ENCODE results near the gene LRIG2. TPM values are rescaled to one million over a fixed set of nuclear protein-coding genes. Genes with fewer than 3 reads are reported as not detected.

LRIG2 gene
- total and polyA plus RNA-seq, 2 donors (not counting 3 experiments of a cell fraction or from before 2014, with no cell fraction given) = 8.4 to 20.1 TPM

GRCh38 chr1:113118266-113118665, 45.3 kb downstream of the LRIG2 start:
- peaks cover 23 to 42% of the 10 kb centered on the region in 2 experiments for H3K36me3 ChIP-seq (ENCODE audit: control insufficient read depth in 2 of 2, extremely low read depth in 1 of 2, insufficient read depth in 2 of 2, low read length in 2 of 2)
- no peak for TF ChIP-seq MYC (IDR thresholded peaks at IDR 0.05; ENCODE audit: low read depth, low read length)
- no peak for TF ChIP-seq POLR2AphosphoS5 (IDR thresholded peaks at IDR 0.05; ENCODE audit: insufficient read depth, low read depth, low read length)
- no peak for TF ChIP-seq EZH2 (IDR thresholded peaks at IDR 0.05; ENCODE audit: borderline replicate concordance, low read depth, low read length, severe bottlenecking)
- TF ChIP-seq, protein P1, sequence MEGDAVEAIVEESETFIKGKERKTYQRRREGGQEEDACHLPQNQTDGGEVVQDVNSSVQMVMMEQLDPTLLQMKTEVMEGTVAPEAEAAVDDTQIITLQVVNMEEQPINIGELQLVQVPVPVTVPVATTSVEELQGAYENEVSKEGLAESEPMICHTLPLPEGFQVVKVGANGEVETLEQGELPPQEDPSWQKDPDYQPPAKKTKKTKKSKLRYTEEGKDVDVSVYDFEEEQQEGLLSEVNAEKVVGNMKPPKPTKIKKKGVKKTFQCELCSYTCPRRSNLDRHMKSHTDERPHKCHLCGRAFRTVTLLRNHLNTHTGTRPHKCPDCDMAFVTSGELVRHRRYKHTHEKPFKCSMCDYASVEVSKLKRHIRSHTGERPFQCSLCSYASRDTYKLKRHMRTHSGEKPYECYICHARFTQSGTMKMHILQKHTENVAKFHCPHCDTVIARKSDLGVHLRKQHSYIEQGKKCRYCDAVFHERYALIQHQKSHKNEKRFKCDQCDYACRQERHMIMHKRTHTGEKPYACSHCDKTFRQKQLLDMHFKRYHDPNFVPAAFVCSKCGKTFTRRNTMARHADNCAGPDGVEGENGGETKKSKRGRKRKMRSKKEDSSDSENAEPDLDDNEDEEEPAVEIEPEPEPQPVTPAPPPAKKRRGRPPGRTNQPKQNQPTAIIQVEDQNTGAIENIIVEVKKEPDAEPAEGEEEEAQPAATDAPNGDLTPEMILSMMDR (IDR thresholded peaks at IDR 0.05; ENCODE audit: extremely low read depth in 1 of 2, insufficient read depth in 1 of 2, low read depth in 1 of 2, low read length in 2 of 2) = no peak
- no peak for TF ChIP-seq JUN (IDR thresholded peaks at IDR 0.05; ENCODE audit: borderline replicate concordance, insufficient read depth, insufficient read length, low read depth)
- no peak for TF ChIP-seq FOS (IDR thresholded peaks at IDR 0.05; ENCODE audit: borderline replicate concordance, insufficient read depth, low read length)
- no peak for TF ChIP-seq MAX (IDR thresholded peaks at IDR 0.05; ENCODE audit: insufficient read depth, insufficient read length)
- TF ChIP-seq POLR2A (IDR thresholded peaks at IDR 0.05; ENCODE audit: low read depth, low read length) = no peak
- TF ChIP-seq GATA2 (IDR thresholded peaks at IDR 0.05; ENCODE audit: insufficient read depth, insufficient read length, low read depth, low read length) = no peak
- no TSS peak for BruUV-seq (replicated peaks)

More at GRCh38 chr1:113118266-113118665, 45.3 kb downstream of the LRIG2 start:
- DNase-seq (ENCODE audit: low read depth, low spot score) = no peak
- H3K9me1 ChIP-seq (replicated peaks; ENCODE audit: control insufficient read depth, extremely low read depth, insufficient read depth, low read length) = no peaks in the 10 kb centered on the region
- no peaks in the 10 kb centered on the region for H3K4me1 ChIP-seq (ENCODE audit: control insufficient read depth, extremely low read depth, insufficient read depth, low read length)
- H3K4me3 ChIP-seq (replicated peaks in 1 of 3; ENCODE audit: insufficient read depth in 1 of 3, low read depth in 1 of 3, low read length in 3 of 3) = no peak overlapping the region
- intact Hi-C loops (cut with micrococcal nuclease) = no loop called here
- no peak overlapping the region for H2AFZ ChIP-seq (ENCODE audit: low read depth, low read length)
- H3K9me3 ChIP-seq (replicated peaks; ENCODE audit: control insufficient read depth, insufficient read depth, low read length) = no peaks in the 10 kb centered on the region
- no peaks in the 10 kb centered on the region for H3K27me3 ChIP-seq (ENCODE audit: control insufficient read depth in 2 of 2, insufficient read depth in 2 of 2, low read length in 2 of 2)
- no peaks in the 10 kb centered on the region for H3K79me2 ChIP-seq (ENCODE audit: control insufficient read depth, insufficient read depth, low read length)
- CTCF ChIA-PET = no interaction called here
- POLR2A ChIA-PET = no interaction called here
- H3K27ac ChIP-seq (ENCODE audit: insufficient read depth, low read depth, low read length) = no peak overlapping the region
- H4K20me1 ChIP-seq (replicated peaks; ENCODE audit: control insufficient read depth, extremely low read depth, insufficient read depth, low read length) = no peaks in the 10 kb centered on the region
- FAIRE-seq = no peak
- H3K4me2 ChIP-seq (ENCODE audit: insufficient read depth, low read length) = no peak overlapping the region
- H3K9ac ChIP-seq (replicated peaks; ENCODE audit: extremely low read depth, insufficient read depth, low read length) = no peak overlapping the region
- dilution Hi-C loops (cut with MboI; ENCODE audit: extremely low pct_ligation_motif_present, low sequenced_read_pairs) = no loop called here
